ENCODE results near the gene CCNE1. TPM values are rescaled to one million over a fixed set of nuclear protein-coding genes. Genes with fewer than 3 reads are reported as not detected.

The CCNE1 gene
- total and polyA plus RNA-seq, 8 donors, result 3.6 to 5.8 (median 4.4) TPM

GRCh38 chr19:29855087-29855486 lies 43.3 kb downstream of the CCNE1 start:
- intact Hi-C loops (cut with DNase I), result no loop called here
- H3K4me1 ChIP-seq, result no peaks in the 10 kb centered on the region
- no peaks in the 10 kb centered on the region for H3K9me3 ChIP-seq
- H3K27me3 ChIP-seq, result peaks cover 0 to 33% of the 10 kb centered on the region in 2 donors
- H3K27ac ChIP-seq, result no peak overlapping the region
- no peaks in the 10 kb centered on the region for H3K36me3 ChIP-seq
- no peak overlapping the region for H3K4me3 ChIP-seq
- TF ChIP-seq CTCF (IDR thresholded peaks at IDR 0.05), result no peak
- ATAC-seq (no peak), DNase-seq (no peak)

- no peaks in the 10 kb centered on the region for H3K4me1 ChIP-seq
- H3K27ac ChIP-seq, result no peak overlapping the region
- no peak overlapping the region for H3K4me3 ChIP-seq
- no peak for TF ChIP-seq CTCF (IDR thresholded peaks at IDR 0.05)
- intact Hi-C loops (cut with DNase I), result no loop called here
- DNase-seq (no peak), ATAC-seq (no peak)
- H3K9me3 ChIP-seq, result no peaks in the 10 kb centered on the region
- H3K36me3 ChIP-seq, result no peaks in the 10 kb centered on the region
- H3K27me3 ChIP-seq, result peaks cover 0 to 33% of the 10 kb centered on the region in 2 donors
These were observed 44.1 kb downstream of the CCNE1 start for GRCh38 chr19:29855741-29856500.

- Histone ChIP-seq H3K27me3 (peaks cover 0 to 54% of the 10 kb centered on the region in 2 donors), H3K4me3 (no peak overlapping the region), H3K27ac (no peak overlapping the region), H3K9me3 (no peaks in the 10 kb centered on the region), H3K36me3 (no peaks in the 10 kb centered on the region), H3K4me1 (no peaks in the 10 kb centered on the region)
- ATAC-seq (peak; percentile 93), DNase-seq (no peak)
- intact Hi-C loops (cut with DNase I), result no loop called here
- TF ChIP-seq CTCF (IDR thresholded peaks at IDR 0.05), result peak; percentile 41 to 55
These were observed 46.3 kb downstream of the CCNE1 start for GRCh38 chr19:29858000-29858596.

GRCh38 chr19:29858621-29859020 lies 46.8 kb downstream of the CCNE1 start:
- DNase-seq (no peak), ATAC-seq (no peak)
- H3K27me3 ChIP-seq, result peaks cover 0 to 59% of the 10 kb centered on the region in 2 donors
- no peaks in the 10 kb centered on the region for H3K36me3 ChIP-seq
- H3K4me3 ChIP-seq, result no peak overlapping the region
- H3K27ac ChIP-seq, result no peak overlapping the region
- no peaks in the 10 kb centered on the region for H3K9me3 ChIP-seq
- intact Hi-C loops (cut with DNase I), result no loop called here
- no peak for TF ChIP-seq CTCF (IDR thresholded peaks at IDR 0.05)
- H3K4me1 ChIP-seq, result no peaks in the 10 kb centered on the region

- H3K27me3 ChIP-seq, result peaks cover 0 to 62% of the 10 kb centered on the region in 2 donors
- intact Hi-C loops (cut with DNase I), result no loop called here
These were observed 48.7 kb downstream of the CCNE1 start for GRCh38 chr19:29860492-29860891.

More at GRCh38 chr19:29860492-29860891, 48.7 kb downstream of the CCNE1 start:
- Histone ChIP-seq H3K36me3 (no peaks in the 10 kb centered on the region), H3K27ac (no peak overlapping the region), H3K4me1 (no peaks in the 10 kb centered on the region), H3K4me3 (no peak overlapping the region), H3K9me3 (no peaks in the 10 kb centered on the region)
- TF ChIP-seq CTCF (IDR thresholded peaks at IDR 0.05), result no peak
- no peak for ATAC-seq
- no peak for DNase-seq

Data from left lung (tissue), 10 donors.